Central memory CD4-positive, alpha-beta T cell (primary cell): Measurements from ENCODE around the gene RHO.
"Not testable (repeated sequence)": the region's sequence is repeated elsewhere in the genome, so short reads cannot be mapped to it uniquely, and the experiment has no call there.

Source experiments
- DNase-seq: peaks from one replicate; pipeline ENCODE4 v3.0.0; 2022

Gene RHO

GRCh38 chr3:129522953-129523352 lies 5.5 kb upstream of the RHO start:
- DNase-seq: no peak

- no peak for DNase-seq
Observed at GRCh38 chr3:129524081-129524480, 4.4 kb upstream of the RHO start.

- no peak for DNase-seq
Observed at GRCh38 chr3:129525341-129525968, 3.0 kb upstream of the RHO start.

- no peak for DNase-seq
Observed at GRCh38 chr3:129526121-129526900, 2.1 kb upstream of the RHO start.

- no peak for DNase-seq
Observed at GRCh38 chr3:129527262-129527661, 1.2 kb upstream of the RHO start.

- DNase-seq: no peak
Observed at GRCh38 chr3:129529436-129530210, 1.2 kb downstream of the RHO start.

- DNase-seq: no peak
Observed at GRCh38 chr3:129530251-129530791, 1.9 kb downstream of the RHO start.

- DNase-seq: no peak
Observed at GRCh38 chr3:129530821-129531220, 2.4 kb downstream of the RHO start.

GRCh38 chr3:129531699-129532098 lies 3.3 kb downstream of the RHO start:
- no peak for DNase-seq

- DNase-seq: no peak
Observed at GRCh38 chr3:129532261-129532660, 3.8 kb downstream of the RHO start.

GRCh38 chr3:129533406-129533805 lies 5.0 kb downstream of the RHO start:
- no peak for DNase-seq

GRCh38 chr3:129534428-129535027 lies 6.1 kb downstream of the RHO start:
- DNase-seq: no peak

- no peak for DNase-seq
Observed at GRCh38 chr3:129535075-129535474, 6.6 kb downstream of the RHO start.

- DNase-seq: no peak
Observed at GRCh38 chr3:129536374-129536667, 7.9 kb downstream of the RHO start.

- no peak for DNase-seq
Observed at GRCh38 chr3:129536804-129537203, 8.4 kb downstream of the RHO start.

GRCh38 chr3:129539206-129539605 lies 10.8 kb downstream of the RHO start:
- no peak for DNase-seq

- no peak for DNase-seq
Observed at GRCh38 chr3:129540776-129541516, 12.5 kb downstream of the RHO start.

- DNase-seq: no peak
Observed at GRCh38 chr3:129542747-129543146, 14.3 kb downstream of the RHO start.

- DNase-seq: no peak
Observed at GRCh38 chr3:129543156-129543790, 14.8 kb downstream of the RHO start, which contains the start of gene H1-8. Gene H1-8, plus strand, starts transcription at chr3:129543175. Its CDS starts 44 bp downstream, at chr3:129543219.

GRCh38 chr3:129543999-129544398 lies 15.6 kb downstream of the RHO start:
- no peak for DNase-seq

- DNase-seq: not testable (repeated sequence)
Observed at GRCh38 chr3:129545951-129546350, 17.5 kb downstream of the RHO start.

GRCh38 chr3:129547241-129547640 lies 18.8 kb downstream of the RHO start:
- no peak for DNase-seq
